T-helper 17 cell (primary cell): ENCODE measurements around the gene PFN1. TPM values are rescaled to one million over a fixed set of nuclear protein-coding genes. Genes with fewer than 3 reads are reported as not detected.
A peak's percentile ranks its signal among the peaks of the same experiment; 100 is the strongest.

ENCODE experiments used
- ATAC-seq: fragments of 150-1000 bp; cut with Tn5 transposase; 2 replicates; pipeline ENCODE4 v1.10.0; 2021; ENCODE audit warnings: mild to moderate bottlenecking, moderate library complexity
- DNase-seq, 3 donors: peaks; one replicate each; pipeline versions ENCODE4 v3.0.0 to v3.0.0-alpha.2; 2020 to 2021
- H3K9me3 ChIP-seq: one replicate; pipeline ENCODE4 v1.7.0; 2013; ENCODE audit warnings: low read length, mild to moderate bottlenecking; ENCODE audit not compliant: control insufficient read depth, poor library complexity, severe bottlenecking
- H3K27ac Mint-ChIP-seq: one replicate; pipeline ENCODE4 v1.8.0; 2022; ENCODE audit warnings: mild to moderate bottlenecking, moderate library complexity, mixed read lengths
- H3K27me3 Mint-ChIP-seq: one replicate; pipeline ENCODE4 v1.8.0; 2022; ENCODE audit warnings: mixed read lengths
- H3K36me3 Mint-ChIP-seq: one replicate; pipeline ENCODE4 v1.8.0; 2022; ENCODE audit warnings: low read depth, mixed read lengths
- H3K4me1 Mint-ChIP-seq: one replicate; pipeline ENCODE4 v1.8.0; 2022; ENCODE audit warnings: mild to moderate bottlenecking, mixed read lengths
- H3K4me3 Mint-ChIP-seq: one replicate; pipeline ENCODE4 v1.8.0; 2022; ENCODE audit warnings: mild to moderate bottlenecking, moderate library complexity, mixed read lengths
- total RNA-seq, 4 donors: library from RNA in 2 of 4; stranded (reverse) in 2 of 4; gene quantifications; one replicate each; pipeline ENCODE4 v1.2.3 and lab custom pipeline; 2022 to 2026

Gene PFN1
- total RNA-seq, 2 donors from 2014 or later: 686 to 710 TPM

DNA sequence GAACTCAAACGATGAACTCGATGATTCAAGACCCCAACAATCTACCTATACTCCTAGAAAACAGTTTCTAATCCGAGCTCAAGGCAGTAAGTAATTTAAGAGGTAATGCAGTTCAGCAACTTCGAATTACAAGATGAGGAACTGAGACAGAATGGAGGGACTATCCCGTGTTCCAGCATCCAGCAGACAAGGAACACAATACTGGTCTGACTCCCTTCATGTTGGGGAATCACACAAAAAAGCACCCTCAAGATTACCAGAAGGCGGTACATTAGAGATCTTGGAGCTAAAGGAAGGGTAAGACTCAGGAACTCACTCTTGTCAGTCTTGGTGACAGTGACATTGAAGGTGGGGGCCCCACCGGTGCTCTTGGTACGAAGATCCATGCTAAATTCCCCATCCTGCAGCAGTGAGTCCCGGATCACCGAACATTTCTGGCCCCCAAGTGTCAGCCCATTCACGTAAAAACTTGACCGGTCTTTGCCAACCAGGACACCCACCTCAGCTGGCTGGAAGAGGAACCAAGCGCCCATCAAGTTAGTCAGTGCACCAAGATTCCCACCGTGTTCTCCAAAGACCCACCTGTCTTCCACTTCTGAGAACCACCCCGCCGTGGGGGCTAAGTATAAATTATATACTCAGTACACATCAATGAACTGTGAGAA is 1.9 kb downstream of the PFN1 start:
- Mint-ChIP-seq H3K4me1 (peaks cover 61% of the 10 kb centered on the region), H3K36me3 (peaks cover 22% of the 10 kb centered on the region), H3K27me3 (no peaks in the 10 kb centered on the region), H3K4me3 (peak overlapping the region; percentile 100), H3K27ac (peak overlapping the region; percentile 93)
- ATAC-seq: no peak
- DNase-seq: no peak
- H3K9me3 ChIP-seq: no peaks in the 10 kb centered on the region

DNA sequence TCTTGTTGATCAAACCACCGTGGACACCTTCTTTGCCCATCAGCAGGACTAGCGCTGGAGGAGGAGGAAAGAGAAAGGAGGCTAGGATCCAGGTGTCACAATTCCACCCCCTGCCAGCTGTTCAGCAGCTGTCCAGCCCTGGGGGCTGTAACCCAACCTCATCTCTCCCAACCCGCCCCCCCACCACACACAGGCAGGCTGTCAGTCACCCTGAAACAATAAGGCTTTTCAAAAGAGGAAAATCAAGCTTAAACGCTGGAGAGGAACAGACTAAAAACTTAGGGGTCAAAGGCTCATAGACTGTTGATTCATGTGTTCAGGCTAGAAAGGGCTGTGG is 2.4 kb downstream of the PFN1 start:
- Mint-ChIP-seq H3K27me3 (no peaks in the 10 kb centered on the region), H3K36me3 (peaks cover 26% of the 10 kb centered on the region), H3K4me3 (peak overlapping the region; percentile 100), H3K4me1 (peaks cover 63% of the 10 kb centered on the region), H3K27ac (peak overlapping the region; percentile 93)
- DNase-seq (no peak), ATAC-seq (no peak)
- H3K9me3 ChIP-seq: no peaks in the 10 kb centered on the region

DNA sequence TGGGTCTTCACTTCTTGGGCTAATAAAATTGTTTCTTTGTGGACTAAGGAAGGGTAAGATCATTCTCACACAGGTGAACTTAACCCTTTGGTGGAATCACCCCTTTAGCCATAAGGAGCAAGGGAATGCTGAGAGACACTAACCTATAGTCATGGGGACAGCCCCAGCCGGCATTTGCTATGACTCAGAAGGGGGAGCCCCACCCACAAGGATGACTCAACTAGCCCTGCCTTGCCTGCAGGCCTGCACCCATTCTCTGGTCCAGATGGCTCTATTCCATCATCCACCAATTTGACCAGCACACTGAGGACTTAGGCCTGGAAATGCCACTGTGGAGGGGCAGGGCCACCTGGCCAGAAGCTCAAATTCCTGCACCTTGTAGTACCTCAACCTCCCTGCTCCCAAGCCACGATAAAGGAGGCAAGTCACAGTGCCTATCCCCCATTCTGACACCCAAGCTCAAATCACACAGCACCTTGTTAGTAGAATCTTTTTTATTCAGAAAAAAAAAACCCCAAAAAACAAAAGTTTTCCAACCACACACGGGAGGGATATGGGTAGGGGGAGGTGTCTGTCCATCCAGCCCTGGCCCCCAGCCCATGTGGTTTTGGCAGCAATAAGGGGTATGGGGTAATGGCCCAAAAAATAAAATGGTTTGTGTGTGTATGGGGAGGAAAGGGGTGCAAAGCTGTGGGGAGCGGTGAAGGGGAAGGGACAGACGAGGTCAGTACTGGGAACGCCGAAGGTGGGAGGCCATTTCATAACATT is 3.0 kb downstream of the PFN1 start:
- H3K9me3 ChIP-seq: no peaks in the 10 kb centered on the region
- ATAC-seq (peak; percentile 40), DNase-seq (peak; percentile 48 to 61 (median 54))
- peaks cover 58% of the 10 kb centered on the region for H3K4me1 Mint-ChIP-seq
- H3K27ac Mint-ChIP-seq: peak overlapping the region; percentile 93
- peak overlapping the region; percentile 100 for H3K4me3 Mint-ChIP-seq
- H3K36me3 Mint-ChIP-seq: peaks cover 26% of the 10 kb centered on the region
- no peaks in the 10 kb centered on the region for H3K27me3 Mint-ChIP-seq

DNA sequence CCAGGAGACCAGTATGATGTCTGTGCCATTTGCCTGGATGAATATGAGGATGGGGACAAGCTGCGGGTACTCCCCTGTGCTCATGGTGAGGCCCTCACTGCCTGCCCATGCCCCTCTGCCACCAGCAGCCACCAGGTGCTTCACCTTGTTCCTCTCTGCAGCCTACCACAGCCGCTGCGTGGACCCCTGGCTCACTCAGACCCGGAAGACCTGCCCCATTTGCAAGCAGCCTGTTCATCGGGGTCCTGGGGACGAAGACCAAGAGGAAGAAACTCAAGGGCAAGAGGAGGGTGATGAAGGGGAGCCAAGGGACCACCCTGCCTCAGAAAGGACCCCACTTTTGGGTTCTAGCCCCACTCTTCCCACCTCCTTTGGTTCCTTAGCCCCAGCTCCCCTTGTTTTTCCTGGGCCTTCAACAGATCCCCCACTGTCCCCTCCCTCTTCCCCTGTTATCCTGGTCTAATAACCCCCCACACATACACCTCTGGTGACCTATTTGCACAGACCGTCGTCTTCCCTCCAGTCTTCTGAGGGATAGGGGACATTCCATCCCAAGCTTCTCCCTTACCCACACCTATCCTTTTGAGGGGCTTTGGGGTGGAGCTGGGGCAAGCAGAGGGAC is 3.7 kb downstream of the PFN1 start:
- Mint-ChIP-seq H3K36me3 (peaks cover 28% of the 10 kb centered on the region), H3K4me1 (peaks cover 59% of the 10 kb centered on the region)
- no peak for DNase-seq

DNA sequence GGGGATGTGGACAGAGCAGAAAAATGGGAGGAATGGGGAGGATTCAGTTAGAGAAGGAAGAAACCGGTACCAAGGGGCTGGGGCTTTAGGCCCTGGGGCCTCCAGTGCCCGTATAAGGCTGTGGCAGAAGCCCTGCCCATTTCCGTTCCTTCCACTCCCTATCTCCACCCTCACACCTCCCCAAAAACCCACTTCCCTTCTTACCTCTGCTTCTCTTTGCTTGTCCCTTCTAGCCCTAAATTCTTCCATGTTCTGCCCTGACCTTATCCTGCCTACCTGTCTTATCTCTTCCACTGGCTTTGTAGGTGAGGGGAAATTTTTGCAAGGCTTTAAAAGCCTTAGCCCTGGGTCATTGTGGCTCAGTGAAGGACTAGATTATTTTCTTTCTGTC is 4.2 kb downstream of the PFN1 start:
- peaks cover 28% of the 10 kb centered on the region for H3K36me3 Mint-ChIP-seq
- peak overlapping the region; percentile 93 for H3K27ac Mint-ChIP-seq
- no peaks in the 10 kb centered on the region for H3K27me3 Mint-ChIP-seq
- peaks cover 61% of the 10 kb centered on the region for H3K4me1 Mint-ChIP-seq
- peak overlapping the region; percentile 100 for H3K4me3 Mint-ChIP-seq
- DNase-seq: peak in 1 of 3 donors; percentile 45
- H3K9me3 ChIP-seq: no peaks in the 10 kb centered on the region
- no peak for ATAC-seq

More for the DNA sequence above, 3.7 kb downstream of the PFN1 start:
- ATAC-seq: no peak
- Mint-ChIP-seq H3K27ac (peak overlapping the region; percentile 93), H3K4me3 (peak overlapping the region; percentile 100), H3K27me3 (no peaks in the 10 kb centered on the region)
- H3K9me3 ChIP-seq: no peaks in the 10 kb centered on the region

DNA sequence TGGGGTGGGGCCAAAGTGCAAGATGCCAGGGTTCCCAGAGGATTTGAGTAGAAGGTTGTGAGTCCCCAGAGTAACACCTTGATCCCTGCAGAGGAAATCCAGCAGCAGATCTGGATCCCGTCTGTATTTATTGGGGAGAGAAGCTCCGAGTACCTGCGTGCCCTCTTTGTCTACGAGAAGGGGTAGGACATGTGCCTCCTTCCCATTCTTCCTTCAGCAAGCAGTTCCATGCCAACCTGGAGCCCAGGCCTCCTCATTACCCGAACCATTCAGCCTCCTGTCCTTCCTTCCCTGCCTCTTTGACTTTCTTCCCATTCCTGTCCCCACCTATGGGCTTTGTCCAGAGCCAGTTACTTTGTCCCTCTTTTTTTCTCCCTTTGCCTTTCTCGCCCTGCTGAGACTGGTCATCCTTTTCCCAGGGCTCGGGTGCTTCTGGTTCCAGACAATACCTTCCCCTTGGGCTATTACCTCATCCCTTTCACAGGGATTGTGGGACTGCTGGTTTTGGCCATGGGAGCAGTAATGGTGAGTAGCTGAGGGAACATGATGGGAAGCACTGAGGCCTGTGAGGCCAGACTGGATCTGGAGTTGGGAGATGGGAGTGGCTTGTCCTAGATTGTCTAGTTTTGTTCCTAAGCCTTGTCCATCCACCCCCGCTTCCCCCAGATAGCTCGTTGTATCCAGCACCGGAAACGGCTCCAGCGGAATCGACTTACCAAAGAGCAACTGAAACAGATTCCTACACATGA is 5.4 kb downstream of the PFN1 start:
- Mint-ChIP-seq H3K4me1 (peaks cover 65% of the 10 kb centered on the region), H3K4me3 (peak overlapping the region; percentile 100), H3K27ac (peak overlapping the region; percentile 97), H3K27me3 (no peaks in the 10 kb centered on the region), H3K36me3 (peaks cover 28% of the 10 kb centered on the region)
- DNase-seq: no peak
- H3K9me3 ChIP-seq: no peaks in the 10 kb centered on the region
- ATAC-seq: no peak

DNA sequence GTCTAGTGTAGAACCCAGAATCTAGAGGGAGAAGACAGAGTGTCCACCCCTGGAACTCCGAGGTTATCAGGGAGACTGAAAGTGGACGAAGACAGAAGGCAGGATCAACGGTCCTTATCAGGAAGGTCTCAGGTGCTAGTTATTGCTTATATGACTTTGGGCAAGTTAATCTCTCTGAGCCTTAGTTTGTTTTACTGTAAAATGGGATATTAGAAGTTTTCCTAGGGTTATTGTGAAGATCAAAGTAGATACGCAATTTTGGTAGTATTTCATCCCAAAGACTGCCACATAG is 7.1 kb downstream of the PFN1 start:
- Mint-ChIP-seq H3K4me3 (peak overlapping the region; percentile 99), H3K27ac (peak overlapping the region; percentile 97), H3K36me3 (peaks cover 21% of the 10 kb centered on the region), H3K4me1 (peaks cover 59% of the 10 kb centered on the region), H3K27me3 (no peaks in the 10 kb centered on the region)
- DNase-seq (no peak), ATAC-seq (no peak)
- no peaks in the 10 kb centered on the region for H3K9me3 ChIP-seq

DNA sequence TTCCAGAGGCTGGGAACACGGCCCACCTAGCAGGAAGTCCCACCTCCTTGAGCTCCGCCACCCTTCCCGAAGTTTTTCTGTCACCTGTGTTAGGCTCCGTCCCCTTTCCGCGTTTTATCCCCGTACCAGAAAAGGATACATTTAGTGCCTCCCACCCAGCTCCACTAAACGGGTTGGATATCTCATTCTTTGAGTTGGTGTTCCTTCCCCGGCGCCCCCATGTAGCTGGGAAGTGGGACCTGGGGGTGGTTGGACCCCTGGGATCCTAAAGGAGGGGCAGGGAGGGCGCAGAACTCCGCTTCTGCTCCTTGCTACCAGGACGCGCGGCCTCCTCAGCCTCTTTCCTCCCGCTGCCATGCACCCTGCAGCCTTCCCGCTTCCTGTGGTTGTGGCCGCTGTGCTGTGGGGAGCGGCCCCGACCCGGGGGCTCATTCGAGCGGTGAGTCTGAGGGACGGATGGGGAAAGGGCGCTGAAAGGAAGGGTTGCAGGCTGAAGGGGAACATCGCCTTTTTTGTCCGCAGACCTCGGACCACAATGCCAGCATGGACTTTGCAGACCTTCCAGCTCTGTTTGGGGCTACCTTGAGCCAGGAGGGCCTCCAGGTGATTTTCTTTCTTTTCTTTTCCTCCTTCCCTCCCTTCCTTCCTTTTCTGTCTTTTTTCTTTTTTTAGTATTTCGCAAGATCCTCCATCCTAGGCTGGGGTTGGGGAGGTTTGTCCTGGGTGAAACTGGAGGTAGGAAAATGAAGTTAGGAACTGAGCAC is 7.6 kb downstream of the PFN1 start:
- ATAC-seq: no peak
- peak; percentile 26 to 35 (median 29) for DNase-seq
- no peaks in the 10 kb centered on the region for H3K9me3 ChIP-seq
- Mint-ChIP-seq H3K4me1 (peaks cover 60% of the 10 kb centered on the region), H3K27me3 (no peaks in the 10 kb centered on the region), H3K27ac (peak overlapping the region; percentile 97), H3K36me3 (peaks cover 21% of the 10 kb centered on the region), H3K4me3 (peak overlapping the region; percentile 99)

DNA sequence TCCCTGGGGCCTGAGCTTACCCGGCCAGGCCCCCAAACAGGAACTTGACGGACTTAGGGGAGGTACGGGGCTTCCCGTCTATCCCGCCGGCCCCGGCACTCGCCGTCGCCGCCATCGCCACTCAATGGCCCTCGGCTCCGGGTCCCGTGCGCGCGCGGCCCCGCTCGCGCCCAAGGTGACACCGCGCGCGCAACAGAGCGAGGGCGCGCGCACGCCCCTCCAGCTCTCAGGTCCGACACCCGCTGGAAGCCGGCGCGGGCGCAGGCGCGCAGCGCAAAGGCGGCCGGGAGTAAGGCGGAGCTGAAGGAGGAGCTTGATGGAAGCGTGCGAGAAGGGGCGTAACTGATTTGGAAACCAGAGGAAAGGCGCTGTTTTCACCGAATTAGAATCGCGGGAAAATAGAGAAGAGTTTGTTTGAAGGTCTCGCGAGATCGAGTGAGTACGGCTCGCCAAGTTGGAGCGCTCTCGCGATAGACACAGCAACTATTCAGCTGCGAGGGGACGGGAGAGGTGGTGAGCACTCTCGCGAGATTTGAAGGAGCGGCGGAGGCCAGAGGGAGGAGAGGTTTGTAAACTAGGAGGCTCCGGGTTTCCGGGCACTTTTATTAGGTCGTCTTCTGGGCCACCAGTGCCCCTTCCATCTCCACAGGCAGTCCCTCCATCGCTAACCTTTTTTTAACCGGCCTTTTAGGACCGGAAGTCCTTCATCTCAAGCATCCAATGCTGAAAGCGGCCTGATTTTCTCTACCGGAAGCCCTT is 8.4 kb downstream of the PFN1 start, which contains the start of the genes RNF167 and SLC25A11:
RNF167 (plus strand) TSS at position 473 of the 759 bp plus-strand sequence. CDS start 642 bp downstream, outside the sequence.
SLC25A11 (minus strand) TSS at position 251 of the 759 bp plus-strand sequence; CDS start at position 115, 136 bp downstream.
- H3K27ac Mint-ChIP-seq: peak within 1 kb of the TSS; percentile 97
- ATAC-seq (peak; percentile 87), DNase-seq (peak; percentile 88 to 95 (median 92))
- H3K4me1 Mint-ChIP-seq: peaks cover 53% of the 10 kb centered on the region
- H3K4me3 Mint-ChIP-seq: peak within 1 kb of the TSS; percentile 99
- H3K9me3 ChIP-seq: no peaks in the 10 kb centered on the region
- peaks cover 13% of the 10 kb centered on the region for H3K36me3 Mint-ChIP-seq
- H3K27me3 Mint-ChIP-seq: no peaks in the 10 kb centered on the region

DNA sequence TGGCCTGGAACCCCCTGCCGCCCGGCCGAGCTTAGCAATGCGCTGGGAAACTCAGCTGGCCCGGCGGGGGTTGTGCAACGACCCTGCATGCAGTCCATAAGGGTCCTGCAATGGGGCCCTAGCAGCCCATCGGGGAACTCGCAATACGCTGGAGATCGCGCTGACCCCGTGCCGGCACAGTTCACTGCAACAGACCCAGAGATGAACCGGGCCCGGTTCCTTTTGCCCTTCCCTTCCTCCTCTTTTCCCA is 8.9 kb downstream of the PFN1 start:
- ATAC-seq: peak; percentile 3
- H3K36me3 Mint-ChIP-seq: peaks cover 13% of the 10 kb centered on the region
- H3K27ac Mint-ChIP-seq: peak overlapping the region; percentile 97
- peak overlapping the region; percentile 99 for H3K4me3 Mint-ChIP-seq
- H3K9me3 ChIP-seq: no peaks in the 10 kb centered on the region
- H3K27me3 Mint-ChIP-seq: no peaks in the 10 kb centered on the region
- DNase-seq: no peak
- peaks cover 49% of the 10 kb centered on the region for H3K4me1 Mint-ChIP-seq

DNA sequence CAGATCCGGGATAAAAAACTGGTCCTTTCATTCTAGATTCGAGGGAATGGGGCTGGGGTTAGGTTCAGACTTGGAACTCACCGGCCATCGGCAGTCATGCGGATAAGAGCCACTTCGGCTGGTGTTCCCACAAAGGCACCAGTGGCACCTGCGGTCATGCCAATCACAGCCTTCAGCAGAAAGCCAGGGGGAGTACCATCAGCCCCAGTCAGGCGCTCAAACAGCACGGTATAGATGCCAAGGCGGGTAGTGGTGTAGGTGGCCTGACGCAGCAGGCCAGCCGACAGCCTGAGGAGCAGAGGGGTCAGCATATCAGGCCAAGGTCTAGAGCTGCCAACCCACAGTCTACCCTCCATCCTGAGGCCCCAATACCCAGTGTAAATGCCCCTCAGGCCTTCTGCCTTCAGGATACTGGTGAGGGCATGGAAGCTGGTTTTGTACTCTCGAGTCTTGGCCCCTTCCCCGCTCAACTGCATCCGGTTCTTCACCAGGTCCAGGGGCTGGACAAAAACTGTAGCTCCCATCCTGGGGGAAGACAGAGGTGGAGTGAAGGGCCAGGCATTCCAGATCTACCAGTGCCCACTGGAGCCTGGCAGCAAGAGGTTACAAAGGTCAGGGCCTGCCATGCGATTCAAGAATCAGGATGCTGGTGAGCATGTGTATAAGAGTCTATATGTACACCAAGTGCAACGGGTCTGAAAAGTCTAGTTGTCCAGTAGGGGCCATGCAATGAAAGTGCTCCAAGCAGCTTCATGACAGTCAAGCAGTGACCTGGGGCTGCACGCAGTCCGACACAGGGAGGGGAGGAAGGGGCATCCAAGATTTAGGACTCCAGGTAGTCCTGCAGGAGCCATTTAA is 9.4 kb downstream of the PFN1 start:
- peaks cover 49% of the 10 kb centered on the region for H3K4me1 Mint-ChIP-seq
- no peaks in the 10 kb centered on the region for H3K9me3 ChIP-seq
- ATAC-seq: no peak
- H3K27me3 Mint-ChIP-seq: no peaks in the 10 kb centered on the region
- no peak for DNase-seq
- H3K27ac Mint-ChIP-seq: peak overlapping the region; percentile 97
- H3K36me3 Mint-ChIP-seq: peaks cover 10% of the 10 kb centered on the region
- peak overlapping the region; percentile 99 for H3K4me3 Mint-ChIP-seq
